IMR-90 (cell line): Measurements from ENCODE around the gene IL2RA.

ENCODE experiments used
- BHLHE40 ChIP-seq: fragments of 150-350 bp; IDR thresholded peaks from 2 replicates; pipeline ENCODE4 v1.6.1; 2016; ENCODE audit warnings: mild to moderate bottlenecking, low read depth, low read length
- CEBPB ChIP-seq: IDR thresholded peaks from 2 replicates; pipeline ENCODE4 v1.6.1; 2012; ENCODE audit warnings: low read depth, low read length, improper control_type of control experiment
- CHD1 ChIP-seq: IDR thresholded peaks from 2 replicates; pipeline ENCODE4 v1.6.1; 2012; ENCODE audit warnings: low read depth, low read length, improper control_type of control experiment
- FOS ChIP-seq: fragments of 150-350 bp; IDR thresholded peaks from 2 replicates; pipeline ENCODE4 v1.6.1; 2016; ENCODE audit warnings: low read depth, low read length
- MAFK ChIP-seq: IDR thresholded peaks from 2 replicates; pipeline ENCODE4 v1.6.1; 2012; ENCODE audit warnings: low read depth, low read length, improper control_type of control experiment
- MXI1 ChIP-seq: IDR thresholded peaks from 2 replicates; pipeline ENCODE4 v1.6.1; 2012; ENCODE audit warnings: low read depth, mild to moderate bottlenecking, low read length, moderate library complexity, borderline replicate concordance
- POLR2A ChIP-seq: IDR thresholded peaks from 2 replicates; pipeline ENCODE4 v1.6.1; 2012; ENCODE audit warnings: mild to moderate bottlenecking, low read depth, low read length
- RAD21 ChIP-seq: IDR thresholded peaks from 2 replicates; pipeline ENCODE4 v1.6.1; 2012; ENCODE audit warnings: low read length, improper control_type of control experiment
- RFX5 ChIP-seq: IDR thresholded peaks from 2 replicates; pipeline ENCODE4 v1.8.0; 2012; ENCODE audit warnings: low read depth, mild to moderate bottlenecking, low read length, moderate library complexity
- SMC3 ChIP-seq: fragments of 150-350 bp; IDR thresholded peaks from 2 replicates; pipeline ENCODE4 v1.6.1; 2016; ENCODE audit warnings: low read depth, mild to moderate bottlenecking, antibody characterized with exemption, low read length, moderate library complexity
- TF ChIP-seq, protein P1 (sequence below): conservative IDR thresholded peaks from 2 replicates; pipeline ENCODE4 v1.5.1; 2012; ENCODE audit warnings: mild to moderate bottlenecking, low read depth, low read length, improper control_type of control experiment
- TF ChIP-seq, protein P2 (sequence below): fragments of 150-350 bp; IDR thresholded peaks from 2 replicates; pipeline ENCODE4 v1.6.1; 2017; ENCODE audit warnings: mild to moderate bottlenecking, antibody characterized with exemption, low read length, low read depth
- TF ChIP-seq, protein P3 (sequence below): fragments of 150-350 bp; IDR thresholded peaks from 2 replicates; pipeline ENCODE4 v1.6.1; 2016; ENCODE audit warnings: low read depth, mild to moderate bottlenecking, low read length, moderate library complexity, borderline replicate concordance

DNA sequence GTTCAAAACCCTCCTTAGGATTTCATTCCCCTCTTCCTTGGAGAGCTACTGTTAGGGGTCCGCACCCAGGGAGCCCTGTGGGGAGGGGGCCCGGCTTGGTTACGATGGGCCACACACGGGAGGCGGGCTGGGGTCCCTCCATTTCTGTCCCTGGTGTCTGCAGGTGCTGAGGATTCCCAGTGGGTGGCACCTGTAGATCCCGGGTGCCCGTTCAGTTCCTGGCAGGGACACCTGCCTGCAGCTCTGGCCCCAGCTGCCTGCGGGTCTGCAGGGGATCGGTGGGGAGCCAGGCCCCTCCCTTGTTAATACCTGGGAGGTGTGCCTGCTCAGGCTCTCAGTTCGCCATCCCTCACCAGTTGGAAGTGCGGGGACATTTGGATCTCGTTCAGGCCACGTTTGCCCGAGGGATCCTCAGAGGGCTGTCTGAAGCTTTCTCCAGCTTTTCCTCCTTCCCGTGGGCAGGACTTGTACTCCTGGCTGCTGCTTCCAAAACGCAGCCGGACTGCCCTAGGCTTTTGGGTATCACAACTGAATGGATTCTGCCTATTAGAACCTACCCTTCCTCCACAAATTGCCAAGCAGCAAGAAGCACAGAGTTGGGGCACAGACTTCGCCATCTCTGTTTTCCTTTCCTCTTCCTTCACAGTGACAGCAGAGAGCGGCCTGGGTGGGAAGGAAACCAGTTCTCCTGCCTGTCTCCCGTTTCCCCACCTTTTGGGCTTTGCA is 62.6 kb downstream of the IL2RA start:
- TF ChIP-seq, protein P1, sequence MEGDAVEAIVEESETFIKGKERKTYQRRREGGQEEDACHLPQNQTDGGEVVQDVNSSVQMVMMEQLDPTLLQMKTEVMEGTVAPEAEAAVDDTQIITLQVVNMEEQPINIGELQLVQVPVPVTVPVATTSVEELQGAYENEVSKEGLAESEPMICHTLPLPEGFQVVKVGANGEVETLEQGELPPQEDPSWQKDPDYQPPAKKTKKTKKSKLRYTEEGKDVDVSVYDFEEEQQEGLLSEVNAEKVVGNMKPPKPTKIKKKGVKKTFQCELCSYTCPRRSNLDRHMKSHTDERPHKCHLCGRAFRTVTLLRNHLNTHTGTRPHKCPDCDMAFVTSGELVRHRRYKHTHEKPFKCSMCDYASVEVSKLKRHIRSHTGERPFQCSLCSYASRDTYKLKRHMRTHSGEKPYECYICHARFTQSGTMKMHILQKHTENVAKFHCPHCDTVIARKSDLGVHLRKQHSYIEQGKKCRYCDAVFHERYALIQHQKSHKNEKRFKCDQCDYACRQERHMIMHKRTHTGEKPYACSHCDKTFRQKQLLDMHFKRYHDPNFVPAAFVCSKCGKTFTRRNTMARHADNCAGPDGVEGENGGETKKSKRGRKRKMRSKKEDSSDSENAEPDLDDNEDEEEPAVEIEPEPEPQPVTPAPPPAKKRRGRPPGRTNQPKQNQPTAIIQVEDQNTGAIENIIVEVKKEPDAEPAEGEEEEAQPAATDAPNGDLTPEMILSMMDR, result no peak
- TF ChIP-seq RFX5 (no peak), SMC3 (no peak), FOS (no peak), RAD21 (no peak), POLR2A (no peak), MAFK (no peak), CEBPB (no peak), CHD1 (no peak), MXI1 (no peak), BHLHE40 (no peak)
- TF ChIP-seq, protein P2, sequence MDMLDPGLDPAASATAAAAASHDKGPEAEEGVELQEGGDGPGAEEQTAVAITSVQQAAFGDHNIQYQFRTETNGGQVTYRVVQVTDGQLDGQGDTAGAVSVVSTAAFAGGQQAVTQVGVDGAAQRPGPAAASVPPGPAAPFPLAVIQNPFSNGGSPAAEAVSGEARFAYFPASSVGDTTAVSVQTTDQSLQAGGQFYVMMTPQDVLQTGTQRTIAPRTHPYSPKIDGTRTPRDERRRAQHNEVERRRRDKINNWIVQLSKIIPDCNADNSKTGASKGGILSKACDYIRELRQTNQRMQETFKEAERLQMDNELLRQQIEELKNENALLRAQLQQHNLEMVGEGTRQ, result no peak
- TF ChIP-seq, protein P3, sequence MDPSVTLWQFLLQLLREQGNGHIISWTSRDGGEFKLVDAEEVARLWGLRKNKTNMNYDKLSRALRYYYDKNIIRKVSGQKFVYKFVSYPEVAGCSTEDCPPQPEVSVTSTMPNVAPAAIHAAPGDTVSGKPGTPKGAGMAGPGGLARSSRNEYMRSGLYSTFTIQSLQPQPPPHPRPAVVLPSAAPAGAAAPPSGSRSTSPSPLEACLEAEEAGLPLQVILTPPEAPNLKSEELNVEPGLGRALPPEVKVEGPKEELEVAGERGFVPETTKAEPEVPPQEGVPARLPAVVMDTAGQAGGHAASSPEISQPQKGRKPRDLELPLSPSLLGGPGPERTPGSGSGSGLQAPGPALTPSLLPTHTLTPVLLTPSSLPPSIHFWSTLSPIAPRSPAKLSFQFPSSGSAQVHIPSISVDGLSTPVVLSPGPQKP, result no peak
